Measurements from ENCODE around the gene SWSAP1. TPM values are rescaled to one million over a fixed set of nuclear protein-coding genes. Genes with fewer than 3 reads are reported as not detected.

SWSAP1 gene
- total and polyA plus RNA-seq, 2 of the 8 experiments (the other 6 are each of a cell fraction or from before 2014, with no cell fraction given), result 3.1 to 5.2 TPM

DNA sequence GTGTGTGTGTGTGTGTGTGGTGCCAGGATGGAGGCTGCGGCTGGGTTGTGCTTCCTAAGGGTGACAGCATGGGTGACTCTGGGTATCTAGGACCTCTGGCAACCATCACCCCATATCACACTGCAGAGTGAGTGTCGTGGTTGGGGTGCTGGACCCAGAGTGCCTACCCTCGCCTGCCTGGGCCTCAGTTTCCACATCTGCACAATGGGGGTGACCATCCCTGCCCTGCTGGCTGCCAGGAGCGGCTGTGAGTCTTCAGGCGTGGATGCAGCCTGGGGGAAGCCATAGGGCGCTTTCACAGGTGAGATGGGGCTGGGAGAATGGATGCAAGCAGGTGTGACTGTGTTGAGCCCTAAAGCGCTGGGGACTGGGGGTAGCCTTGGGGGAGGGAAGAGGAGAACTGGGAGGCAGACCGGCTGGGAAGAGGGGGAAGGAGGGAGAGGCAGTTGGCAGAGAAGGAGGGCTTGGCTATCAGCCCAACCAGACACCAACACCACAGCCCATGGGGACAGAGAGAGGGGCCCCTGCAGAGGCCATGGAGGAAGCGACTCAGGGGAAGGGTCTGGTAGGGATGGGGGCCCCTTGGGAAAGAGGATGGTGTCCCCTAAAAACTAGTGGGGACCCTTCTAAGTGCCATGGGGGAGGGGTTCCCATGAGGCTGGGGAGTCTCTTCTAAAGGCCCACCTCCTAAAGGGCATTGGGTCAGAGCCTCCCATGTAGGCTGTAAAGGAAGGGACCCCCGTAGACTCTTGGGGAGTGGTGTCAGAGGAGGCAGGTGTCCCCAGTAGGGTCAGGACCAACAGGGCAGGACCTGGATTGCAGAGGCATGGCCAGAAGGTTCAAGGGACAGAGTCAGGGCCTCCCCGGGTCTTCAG lies 17.6 kb upstream of the SWSAP1 start (continued):
- no peak for TF ChIP-seq CHD2 (IDR thresholded peaks at IDR 0.05; ENCODE audit: low read length)
- TF ChIP-seq, protein P1, sequence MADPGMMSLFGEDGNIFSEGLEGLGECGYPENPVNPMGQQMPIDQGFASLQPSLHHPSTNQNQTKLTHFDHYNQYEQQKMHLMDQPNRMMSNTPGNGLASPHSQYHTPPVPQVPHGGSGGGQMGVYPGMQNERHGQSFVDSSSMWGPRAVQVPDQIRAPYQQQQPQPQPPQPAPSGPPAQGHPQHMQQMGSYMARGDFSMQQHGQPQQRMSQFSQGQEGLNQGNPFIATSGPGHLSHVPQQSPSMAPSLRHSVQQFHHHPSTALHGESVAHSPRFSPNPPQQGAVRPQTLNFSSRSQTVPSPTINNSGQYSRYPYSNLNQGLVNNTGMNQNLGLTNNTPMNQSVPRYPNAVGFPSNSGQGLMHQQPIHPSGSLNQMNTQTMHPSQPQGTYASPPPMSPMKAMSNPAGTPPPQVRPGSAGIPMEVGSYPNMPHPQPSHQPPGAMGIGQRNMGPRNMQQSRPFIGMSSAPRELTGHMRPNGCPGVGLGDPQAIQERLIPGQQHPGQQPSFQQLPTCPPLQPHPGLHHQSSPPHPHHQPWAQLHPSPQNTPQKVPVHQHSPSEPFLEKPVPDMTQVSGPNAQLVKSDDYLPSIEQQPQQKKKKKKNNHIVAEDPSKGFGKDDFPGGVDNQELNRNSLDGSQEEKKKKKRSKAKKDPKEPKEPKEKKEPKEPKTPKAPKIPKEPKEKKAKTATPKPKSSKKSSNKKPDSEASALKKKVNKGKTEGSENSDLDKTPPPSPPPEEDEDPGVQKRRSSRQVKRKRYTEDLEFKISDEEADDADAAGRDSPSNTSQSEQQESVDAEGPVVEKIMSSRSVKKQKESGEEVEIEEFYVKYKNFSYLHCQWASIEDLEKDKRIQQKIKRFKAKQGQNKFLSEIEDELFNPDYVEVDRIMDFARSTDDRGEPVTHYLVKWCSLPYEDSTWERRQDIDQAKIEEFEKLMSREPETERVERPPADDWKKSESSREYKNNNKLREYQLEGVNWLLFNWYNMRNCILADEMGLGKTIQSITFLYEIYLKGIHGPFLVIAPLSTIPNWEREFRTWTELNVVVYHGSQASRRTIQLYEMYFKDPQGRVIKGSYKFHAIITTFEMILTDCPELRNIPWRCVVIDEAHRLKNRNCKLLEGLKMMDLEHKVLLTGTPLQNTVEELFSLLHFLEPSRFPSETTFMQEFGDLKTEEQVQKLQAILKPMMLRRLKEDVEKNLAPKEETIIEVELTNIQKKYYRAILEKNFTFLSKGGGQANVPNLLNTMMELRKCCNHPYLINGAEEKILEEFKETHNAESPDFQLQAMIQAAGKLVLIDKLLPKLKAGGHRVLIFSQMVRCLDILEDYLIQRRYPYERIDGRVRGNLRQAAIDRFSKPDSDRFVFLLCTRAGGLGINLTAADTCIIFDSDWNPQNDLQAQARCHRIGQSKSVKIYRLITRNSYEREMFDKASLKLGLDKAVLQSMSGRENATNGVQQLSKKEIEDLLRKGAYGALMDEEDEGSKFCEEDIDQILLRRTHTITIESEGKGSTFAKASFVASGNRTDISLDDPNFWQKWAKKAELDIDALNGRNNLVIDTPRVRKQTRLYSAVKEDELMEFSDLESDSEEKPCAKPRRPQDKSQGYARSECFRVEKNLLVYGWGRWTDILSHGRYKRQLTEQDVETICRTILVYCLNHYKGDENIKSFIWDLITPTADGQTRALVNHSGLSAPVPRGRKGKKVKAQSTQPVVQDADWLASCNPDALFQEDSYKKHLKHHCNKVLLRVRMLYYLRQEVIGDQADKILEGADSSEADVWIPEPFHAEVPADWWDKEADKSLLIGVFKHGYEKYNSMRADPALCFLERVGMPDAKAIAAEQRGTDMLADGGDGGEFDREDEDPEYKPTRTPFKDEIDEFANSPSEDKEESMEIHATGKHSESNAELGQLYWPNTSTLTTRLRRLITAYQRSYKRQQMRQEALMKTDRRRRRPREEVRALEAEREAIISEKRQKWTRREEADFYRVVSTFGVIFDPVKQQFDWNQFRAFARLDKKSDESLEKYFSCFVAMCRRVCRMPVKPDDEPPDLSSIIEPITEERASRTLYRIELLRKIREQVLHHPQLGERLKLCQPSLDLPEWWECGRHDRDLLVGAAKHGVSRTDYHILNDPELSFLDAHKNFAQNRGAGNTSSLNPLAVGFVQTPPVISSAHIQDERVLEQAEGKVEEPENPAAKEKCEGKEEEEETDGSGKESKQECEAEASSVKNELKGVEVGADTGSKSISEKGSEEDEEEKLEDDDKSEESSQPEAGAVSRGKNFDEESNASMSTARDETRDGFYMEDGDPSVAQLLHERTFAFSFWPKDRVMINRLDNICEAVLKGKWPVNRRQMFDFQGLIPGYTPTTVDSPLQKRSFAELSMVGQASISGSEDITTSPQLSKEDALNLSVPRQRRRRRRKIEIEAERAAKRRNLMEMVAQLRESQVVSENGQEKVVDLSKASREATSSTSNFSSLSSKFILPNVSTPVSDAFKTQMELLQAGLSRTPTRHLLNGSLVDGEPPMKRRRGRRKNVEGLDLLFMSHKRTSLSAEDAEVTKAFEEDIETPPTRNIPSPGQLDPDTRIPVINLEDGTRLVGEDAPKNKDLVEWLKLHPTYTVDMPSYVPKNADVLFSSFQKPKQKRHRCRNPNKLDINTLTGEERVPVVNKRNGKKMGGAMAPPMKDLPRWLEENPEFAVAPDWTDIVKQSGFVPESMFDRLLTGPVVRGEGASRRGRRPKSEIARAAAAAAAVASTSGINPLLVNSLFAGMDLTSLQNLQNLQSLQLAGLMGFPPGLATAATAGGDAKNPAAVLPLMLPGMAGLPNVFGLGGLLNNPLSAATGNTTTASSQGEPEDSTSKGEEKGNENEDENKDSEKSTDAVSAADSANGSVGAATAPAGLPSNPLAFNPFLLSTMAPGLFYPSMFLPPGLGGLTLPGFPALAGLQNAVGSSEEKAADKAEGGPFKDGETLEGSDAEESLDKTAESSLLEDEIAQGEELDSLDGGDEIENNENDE (IDR thresholded peaks at IDR 0.05; ENCODE audit: insufficient replicate concordance, low read length), result no peak
- TF ChIP-seq POU5F1 (IDR thresholded peaks at IDR 0.05; ENCODE audit: low read depth, low read length), result no peak
- TF ChIP-seq KDM1A (IDR thresholded peaks at IDR 0.05; ENCODE audit: borderline replicate concordance, low read length), result no peak
